HL-60 (cell line): ENCODE data around the gene PLEKHG7.

Experiments
- DNase-seq, 2 experiments: peaks; one replicate each; pipeline ENCODE4 v3.0.0-alpha.2; 2010 to 2020; ENCODE audit warnings: low read depth in 1 of 2, low spot score in 1 of 2
- H3K27ac ChIP-seq: fragments of 250-450 bp; sonication (Bioruptor Pico); replicated peaks from 2 replicates; pipeline ENCODE4 v1.5.1; 2020; ENCODE audit warnings: mild to moderate bottlenecking, moderate library complexity
- H3K27me3 ChIP-seq: fragments of 250-450 bp; sonication (Bioruptor Pico); 2 replicates; pipeline ENCODE4 v1.5.1; 2021; ENCODE audit warnings: mild to moderate bottlenecking, moderate library complexity; ENCODE audit not compliant: insufficient read depth, poor library complexity, severe bottlenecking
- H3K4me3 ChIP-seq: replicated peaks from 2 replicates; pipeline ENCODE4 v1.5.1; 2011; ENCODE audit warnings: mild to moderate bottlenecking, control low read depth, low read length; ENCODE audit not compliant: insufficient read depth
- CTCF ChIP-seq: IDR thresholded peaks from one replicate; pipeline ENCODE4 v1.5.1; 2011; ENCODE audit warnings: low read length, control low read depth, inconsistent platforms; ENCODE audit not compliant: insufficient read depth
- GABPA ChIP-seq: IDR thresholded peaks from 2 replicates; pipeline ENCODE4 v1.6.1; 2012; ENCODE audit warnings: low read depth
- POLR2AphosphoS5 ChIP-seq: IDR thresholded peaks from 2 replicates; pipeline ENCODE4 v1.6.1; 2012; ENCODE audit warnings: low read depth
- REST ChIP-seq: IDR thresholded peaks from 2 replicates; pipeline ENCODE4 v1.6.1; 2012; ENCODE audit warnings: low read depth; ENCODE audit not compliant: insufficient replicate concordance
- SPI1 ChIP-seq: IDR thresholded peaks from 2 replicates; pipeline ENCODE4 v1.6.1; 2012; ENCODE audit warnings: low read depth, mild to moderate bottlenecking, borderline replicate concordance

Gene PLEKHG7

GRCh38 chr12:92696216-92696615, 6.6 kb upstream of the PLEKHG7 start:
- no peak for TF ChIP-seq POLR2AphosphoS5
- TF ChIP-seq GABPA = no peak
- no peak for TF ChIP-seq SPI1
- no peak for TF ChIP-seq REST
- TF ChIP-seq CTCF = no peak
- Histone ChIP-seq H3K27ac (no peak overlapping the region), H3K4me3 (no peak overlapping the region), H3K27me3 (no peaks in the 10 kb centered on the region)
- peak in 1 of 2 experiments; percentile 10 for DNase-seq

- DNase-seq = no peak
Observed at GRCh38 chr12:92698474-92698873, 4.3 kb upstream of the PLEKHG7 start.

GRCh38 chr12:92701441-92701840, 1.3 kb upstream of the PLEKHG7 start:
- DNase-seq = no peak
- no peak overlapping the region for H3K27ac ChIP-seq
- no peak for TF ChIP-seq GABPA
- no peak for TF ChIP-seq POLR2AphosphoS5
- no peak for TF ChIP-seq CTCF
- no peak for TF ChIP-seq SPI1
- no peak for TF ChIP-seq REST
- no peaks in the 10 kb centered on the region for H3K27me3 ChIP-seq
- no peak overlapping the region for H3K4me3 ChIP-seq

More at GRCh38 chr12:92698474-92698873, 4.3 kb upstream of the PLEKHG7 start:
- Histone ChIP-seq H3K27me3 (no peaks in the 10 kb centered on the region), H3K27ac (no peak overlapping the region), H3K4me3 (no peak overlapping the region)
- TF ChIP-seq GABPA (no peak), REST (no peak), CTCF (no peak), SPI1 (no peak), POLR2AphosphoS5 (no peak)
